ENCODE measurements around the gene MYO1H.
"Not testable (repeated sequence)": the region's sequence is repeated elsewhere in the genome, so short reads cannot be mapped to it uniquely, and the experiment has no call there.

MYO1H gene

GRCh38 chr12:109345428-109345827 is 2.3 kb upstream of the MYO1H start:
- no peak for DNase-seq

- peak; percentile 19 to 23 for DNase-seq
Observed at GRCh38 chr12:109346920-109347319, 780 bp upstream of the MYO1H start.

- no peak for DNase-seq
Observed at GRCh38 chr12:109352184-109352583, 4.5 kb downstream of the MYO1H start.

GRCh38 chr12:109356577-109356976 is 8.9 kb downstream of the MYO1H start:
- DNase-seq: no peak

GRCh38 chr12:109357032-109357431 is 9.3 kb downstream of the MYO1H start:
- DNase-seq: no peak

- no peak for DNase-seq
Observed at GRCh38 chr12:109358154-109358869, 10.6 kb downstream of the MYO1H start.

- no peak for DNase-seq
Observed at GRCh38 chr12:109359131-109359690, 11.5 kb downstream of the MYO1H start.

GRCh38 chr12:109369831-109370230 is 22.1 kb downstream of the MYO1H start:
- no peak for DNase-seq

- no peak for DNase-seq
Observed at GRCh38 chr12:109377139-109377685, 29.5 kb downstream of the MYO1H start.

- no peak for DNase-seq
Observed at GRCh38 chr12:109378569-109378968, 30.9 kb downstream of the MYO1H start.

- no peak for DNase-seq
Observed at GRCh38 chr12:109382031-109382430, 34.3 kb downstream of the MYO1H start.

GRCh38 chr12:109383240-109383639 is 35.5 kb downstream of the MYO1H start:
- no peak for DNase-seq

GRCh38 chr12:109385339-109386058 is 37.8 kb downstream of the MYO1H start:
- no peak for DNase-seq

- DNase-seq: no peak
Observed at GRCh38 chr12:109386059-109386433, 38.3 kb downstream of the MYO1H start.

GRCh38 chr12:109387425-109388166 is 39.9 kb downstream of the MYO1H start:
- no peak for DNase-seq

- DNase-seq: no peak
Observed at GRCh38 chr12:109388167-109388563, 40.5 kb downstream of the MYO1H start.

- DNase-seq: no peak
Observed at GRCh38 chr12:109389146-109389545, 41.4 kb downstream of the MYO1H start.

- DNase-seq: peak; percentile 18 to 44
Observed at GRCh38 chr12:109393437-109394345, 46.0 kb downstream of the MYO1H start.

GRCh38 chr12:109394891-109395290 is 47.2 kb downstream of the MYO1H start:
- DNase-seq: no peak

GRCh38 chr12:109404841-109405240 is 57.1 kb downstream of the MYO1H start:
- DNase-seq: not testable (repeated sequence)

GRCh38 chr12:109406147-109406546 is 58.4 kb downstream of the MYO1H start:
- DNase-seq: not testable (repeated sequence)

Measured in activated CD4-positive, alpha-beta T cell treated with anti-CD3 and anti-CD28 coated beads, Interleukin-2, amount 50 U/mL, for 48 hours (primary cell).